ENCODE results near the gene EIF4E1B. TPM values are rescaled to one million over a fixed set of nuclear protein-coding genes. Genes with fewer than 3 reads are reported as not detected.

EIF4E1B gene
- polyA plus RNA-seq, 1 donor from 2014 or later, result 0.82 TPM

DNA sequence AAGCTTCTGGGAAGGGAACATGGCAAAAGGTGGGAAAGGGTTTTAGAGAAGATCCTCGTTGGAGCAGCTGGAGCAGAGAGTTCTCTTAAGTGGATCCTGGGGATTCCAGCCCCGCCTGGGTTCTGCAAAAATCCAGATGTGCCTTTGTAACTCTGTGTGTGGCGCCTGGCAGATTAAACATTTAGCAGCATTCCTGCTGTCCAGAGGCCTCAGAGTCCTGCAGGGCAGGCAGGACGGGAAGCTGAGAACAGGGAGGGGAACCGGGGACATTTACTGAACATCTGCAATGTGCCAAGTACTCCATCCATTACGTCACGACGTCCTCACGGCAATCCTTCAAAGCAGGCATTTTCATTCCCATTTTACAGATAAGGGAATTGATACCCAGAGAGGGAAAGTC is 6.0 kb downstream of the EIF4E1B start:
- no peak overlapping the region for H3K27ac ChIP-seq (ENCODE audit: low read length)
- no peaks in the 10 kb centered on the region for H3K9me3 ChIP-seq (ENCODE audit: low read length)
- H3K9me2 ChIP-seq (ENCODE audit: insufficient read depth, low read length), result no peaks in the 10 kb centered on the region
- H3F3A ChIP-seq (ENCODE audit: insufficient read depth, low read length, poor library complexity, severe bottlenecking), result no peaks in the 10 kb centered on the region
- H3K4me3 ChIP-seq (ENCODE audit: low read length), result no peak overlapping the region
- H3K27me3 ChIP-seq (ENCODE audit: insufficient read depth, low read depth, low read length), result peaks cover 12% of the 10 kb centered on the region
- no peaks in the 10 kb centered on the region for H3K36me3 ChIP-seq (ENCODE audit: insufficient read depth, low read length)
- no peak overlapping the region for H3K4me2 ChIP-seq (ENCODE audit: low read length)
- H4K20me1 ChIP-seq (ENCODE audit: insufficient read depth), result no peaks in the 10 kb centered on the region
- H2AFZ ChIP-seq (ENCODE audit: low read depth, low read length), result no peak overlapping the region
- no peak for TF ChIP-seq POLR2AphosphoS5 (IDR thresholded peaks at IDR 0.05)
- no peaks in the 10 kb centered on the region for H3K79me2 ChIP-seq (replicated peaks; ENCODE audit: insufficient read depth, low read length)
- no peak overlapping the region for H3K9ac ChIP-seq (ENCODE audit: low read length)

DNA sequence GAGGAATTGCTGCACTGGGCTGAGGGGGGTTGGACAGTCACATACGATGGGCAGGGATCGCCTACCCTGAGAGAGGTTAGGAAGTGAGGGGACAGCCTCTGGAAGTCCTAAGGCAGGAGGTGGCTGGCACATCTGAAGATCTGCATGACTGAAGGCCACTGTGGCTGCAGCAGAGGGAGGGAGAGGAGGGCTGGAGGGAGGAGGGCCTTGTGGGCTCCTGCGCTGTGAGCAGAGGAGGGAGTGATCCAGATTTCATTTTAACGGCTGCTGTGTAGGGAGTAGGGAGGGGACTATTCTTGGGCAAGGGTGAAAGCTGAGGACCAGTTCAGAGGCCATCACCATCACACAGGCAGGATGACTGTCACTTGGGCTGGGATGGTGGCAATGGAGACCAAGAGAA is 7.1 kb downstream of the EIF4E1B start:
- H3K4me3 ChIP-seq (ENCODE audit: low read length), result no peak overlapping the region
- no peaks in the 10 kb centered on the region for H3F3A ChIP-seq (ENCODE audit: insufficient read depth, low read length, poor library complexity, severe bottlenecking)
- H3K9me2 ChIP-seq (ENCODE audit: insufficient read depth, low read length), result no peaks in the 10 kb centered on the region
- no peak overlapping the region for H3K9ac ChIP-seq (ENCODE audit: low read length)
- H3K4me2 ChIP-seq (ENCODE audit: low read length), result no peak overlapping the region
- TF ChIP-seq POLR2AphosphoS5 (IDR thresholded peaks at IDR 0.05) (no peak), RAD21 (conservative IDR thresholded peaks at IDR 0.05) (no peak)
- no peaks in the 10 kb centered on the region for H3K9me3 ChIP-seq (ENCODE audit: low read length)
- no peak overlapping the region for H3K27ac ChIP-seq (ENCODE audit: low read length)
- no peaks in the 10 kb centered on the region for H4K20me1 ChIP-seq (ENCODE audit: insufficient read depth)
- peaks cover 5% of the 10 kb centered on the region for H3K27me3 ChIP-seq (ENCODE audit: insufficient read depth, low read depth, low read length)
- H2AFZ ChIP-seq (ENCODE audit: low read depth, low read length), result no peak overlapping the region
- H3K79me2 ChIP-seq (replicated peaks; ENCODE audit: insufficient read depth, low read length), result no peaks in the 10 kb centered on the region
- H3K36me3 ChIP-seq (ENCODE audit: insufficient read depth, low read length), result no peaks in the 10 kb centered on the region

- H3K36me3 ChIP-seq (ENCODE audit: insufficient read depth, low read length), result no peaks in the 10 kb centered on the region
These were observed 8.0 kb downstream of the EIF4E1B start for GRCh38 chr5:176638437-176638836.

More at GRCh38 chr5:176638437-176638836, 8.0 kb downstream of the EIF4E1B start:
- Histone ChIP-seq H3K79me2 (replicated peaks; ENCODE audit: insufficient read depth, low read length) (no peaks in the 10 kb centered on the region), H3K9ac (ENCODE audit: low read length) (no peak overlapping the region), H3F3A (ENCODE audit: insufficient read depth, low read length, poor library complexity, severe bottlenecking) (no peaks in the 10 kb centered on the region), H2AFZ (ENCODE audit: low read depth, low read length) (no peak overlapping the region), H3K9me2 (ENCODE audit: insufficient read depth, low read length) (no peaks in the 10 kb centered on the region), H3K9me3 (ENCODE audit: low read length) (no peaks in the 10 kb centered on the region), H3K27ac (ENCODE audit: low read length) (no peak overlapping the region), H3K4me2 (ENCODE audit: low read length) (no peak overlapping the region), H4K20me1 (ENCODE audit: insufficient read depth) (no peaks in the 10 kb centered on the region), H3K4me3 (ENCODE audit: low read length) (no peak overlapping the region), H3K27me3 (ENCODE audit: insufficient read depth, low read depth, low read length) (peaks cover 5% of the 10 kb centered on the region)
- TF ChIP-seq RAD21 (conservative IDR thresholded peaks at IDR 0.05), result no peak
- TF ChIP-seq TAF1 (IDR thresholded peaks at IDR 0.05; ENCODE audit: low read depth), result no peak
- TF ChIP-seq MXI1 (conservative IDR thresholded peaks at IDR 0.05; ENCODE audit: poor library complexity, severe bottlenecking), result no peak
- no peak for TF ChIP-seq EZH2 (IDR thresholded peaks at IDR 0.05; ENCODE audit: borderline replicate concordance, insufficient read depth, low read length, poor library complexity, severe bottlenecking)
- no peak for TF ChIP-seq EP300 (conservative IDR thresholded peaks at IDR 0.05; ENCODE audit: poor library complexity, severe bottlenecking)
- TF ChIP-seq SMC3 (conservative IDR thresholded peaks at IDR 0.05; ENCODE audit: poor library complexity), result no peak
- TF ChIP-seq POLR2AphosphoS5 (IDR thresholded peaks at IDR 0.05), result no peak
- TF ChIP-seq, protein P1, sequence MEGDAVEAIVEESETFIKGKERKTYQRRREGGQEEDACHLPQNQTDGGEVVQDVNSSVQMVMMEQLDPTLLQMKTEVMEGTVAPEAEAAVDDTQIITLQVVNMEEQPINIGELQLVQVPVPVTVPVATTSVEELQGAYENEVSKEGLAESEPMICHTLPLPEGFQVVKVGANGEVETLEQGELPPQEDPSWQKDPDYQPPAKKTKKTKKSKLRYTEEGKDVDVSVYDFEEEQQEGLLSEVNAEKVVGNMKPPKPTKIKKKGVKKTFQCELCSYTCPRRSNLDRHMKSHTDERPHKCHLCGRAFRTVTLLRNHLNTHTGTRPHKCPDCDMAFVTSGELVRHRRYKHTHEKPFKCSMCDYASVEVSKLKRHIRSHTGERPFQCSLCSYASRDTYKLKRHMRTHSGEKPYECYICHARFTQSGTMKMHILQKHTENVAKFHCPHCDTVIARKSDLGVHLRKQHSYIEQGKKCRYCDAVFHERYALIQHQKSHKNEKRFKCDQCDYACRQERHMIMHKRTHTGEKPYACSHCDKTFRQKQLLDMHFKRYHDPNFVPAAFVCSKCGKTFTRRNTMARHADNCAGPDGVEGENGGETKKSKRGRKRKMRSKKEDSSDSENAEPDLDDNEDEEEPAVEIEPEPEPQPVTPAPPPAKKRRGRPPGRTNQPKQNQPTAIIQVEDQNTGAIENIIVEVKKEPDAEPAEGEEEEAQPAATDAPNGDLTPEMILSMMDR (IDR thresholded peaks at IDR 0.05; ENCODE audit: poor library complexity, severe bottlenecking), result no peak
- TF ChIP-seq, protein P2, sequence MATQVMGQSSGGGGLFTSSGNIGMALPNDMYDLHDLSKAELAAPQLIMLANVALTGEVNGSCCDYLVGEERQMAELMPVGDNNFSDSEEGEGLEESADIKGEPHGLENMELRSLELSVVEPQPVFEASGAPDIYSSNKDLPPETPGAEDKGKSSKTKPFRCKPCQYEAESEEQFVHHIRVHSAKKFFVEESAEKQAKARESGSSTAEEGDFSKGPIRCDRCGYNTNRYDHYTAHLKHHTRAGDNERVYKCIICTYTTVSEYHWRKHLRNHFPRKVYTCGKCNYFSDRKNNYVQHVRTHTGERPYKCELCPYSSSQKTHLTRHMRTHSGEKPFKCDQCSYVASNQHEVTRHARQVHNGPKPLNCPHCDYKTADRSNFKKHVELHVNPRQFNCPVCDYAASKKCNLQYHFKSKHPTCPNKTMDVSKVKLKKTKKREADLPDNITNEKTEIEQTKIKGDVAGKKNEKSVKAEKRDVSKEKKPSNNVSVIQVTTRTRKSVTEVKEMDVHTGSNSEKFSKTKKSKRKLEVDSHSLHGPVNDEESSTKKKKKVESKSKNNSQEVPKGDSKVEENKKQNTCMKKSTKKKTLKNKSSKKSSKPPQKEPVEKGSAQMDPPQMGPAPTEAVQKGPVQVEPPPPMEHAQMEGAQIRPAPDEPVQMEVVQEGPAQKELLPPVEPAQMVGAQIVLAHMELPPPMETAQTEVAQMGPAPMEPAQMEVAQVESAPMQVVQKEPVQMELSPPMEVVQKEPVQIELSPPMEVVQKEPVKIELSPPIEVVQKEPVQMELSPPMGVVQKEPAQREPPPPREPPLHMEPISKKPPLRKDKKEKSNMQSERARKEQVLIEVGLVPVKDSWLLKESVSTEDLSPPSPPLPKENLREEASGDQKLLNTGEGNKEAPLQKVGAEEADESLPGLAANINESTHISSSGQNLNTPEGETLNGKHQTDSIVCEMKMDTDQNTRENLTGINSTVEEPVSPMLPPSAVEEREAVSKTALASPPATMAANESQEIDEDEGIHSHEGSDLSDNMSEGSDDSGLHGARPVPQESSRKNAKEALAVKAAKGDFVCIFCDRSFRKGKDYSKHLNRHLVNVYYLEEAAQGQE (IDR thresholded peaks at IDR 0.05; ENCODE audit: borderline replicate concordance), result no peak

Data from neural cell (in vitro differentiated cells).